H1 (cell line): ENCODE data around the gene HSDL2. TPM values are rescaled to one million over a fixed set of nuclear protein-coding genes. Genes with fewer than 3 reads are reported as not detected.
A peak's percentile ranks its signal among the peaks of the same experiment; 100 is the strongest.

Experiments
- CTCF ChIA-PET: fragments of 300-600 bp; sonication (Branson Sonifier 250); formaldehyde crosslinking; loops from one replicate; lab custom pipeline; 2021; ENCODE audit not compliant: partially characterized antibody; lab: Charles Lee
- POLR2A ChIA-PET: fragments of 300-600 bp; sonication (Branson Sonifier 250); formaldehyde crosslinking; loops from one replicate; lab custom pipeline; 2021; ENCODE audit warnings: inconsistent platforms; ENCODE audit not compliant: partially characterized antibody; lab: Charles Lee
- DNase-seq, 2 experiments: peaks; one replicate each; pipeline versions ENCODE4 v3.0.0 to v3.0.0-alpha.2; 2010 to 2022; ENCODE audit warnings: low spot score in 2 of 2, low read depth in 1 of 2, mixed read lengths in 1 of 2
- FAIRE-seq: peaks from 2 replicates; lab custom pipeline; 2011; peaks lifted over from hg19 to GRCh38; lab: Jason Lieb, UNC
- H2AFZ ChIP-seq: 2 replicates; pipeline ENCODE4 v1.8.1; 2012; ENCODE audit warnings: low read length, inconsistent platforms
- H2AK5ac ChIP-seq: 2 replicates; pipeline ENCODE4 v1.6.1; 2013; ENCODE audit warnings: low read depth, low read length
- H2BK120ac ChIP-seq: replicated peaks from 2 replicates; pipeline ENCODE3; 2013; ENCODE audit warnings: low read depth, low read length, inconsistent platforms
- H2BK12ac ChIP-seq: 2 replicates; pipeline ENCODE4 v1.6.1; 2013; ENCODE audit warnings: low read depth, low read length
- H2BK15ac ChIP-seq: 2 replicates; pipeline ENCODE4 v1.6.1; 2013; ENCODE audit warnings: low read length
- H2BK20ac ChIP-seq: 2 replicates; pipeline ENCODE4 v1.6.1; 2013; ENCODE audit warnings: low read length
- H2BK5ac ChIP-seq: 2 replicates; pipeline ENCODE4 v1.6.1; 2013; ENCODE audit warnings: low read depth, low read length
- H3K14ac ChIP-seq: 2 replicates; pipeline ENCODE4 v1.6.1; 2013; ENCODE audit warnings: inconsistent platforms; ENCODE audit not compliant: insufficient read length
- H3K18ac ChIP-seq: 2 replicates; pipeline ENCODE4 v1.6.1; 2013; ENCODE audit warnings: low read length; ENCODE audit errors: extremely low read depth
- H3K23ac ChIP-seq: 2 replicates; pipeline ENCODE4 v1.6.1; 2013; ENCODE audit warnings: inconsistent platforms; ENCODE audit not compliant: insufficient read length
- H3K23me2 ChIP-seq: 2 replicates; pipeline ENCODE4 v1.6.1; 2013; ENCODE audit warnings: low read depth, low read length
- H3K27ac ChIP-seq: 2 replicates; pipeline ENCODE4 v1.6.1; 2011; ENCODE audit warnings: low read depth, low read length, inconsistent platforms
- H3K27me3 ChIP-seq, 4 experiments: replicated peaks in 1 of 4; 1 replicate in 1 of 4; 2 replicates in 3 of 4; pipeline versions ENCODE4 v1.6.1 to v1.8.1; 2011 to 2013; ENCODE audit warnings: low read length in 3 of 4, mild to moderate bottlenecking in 3 of 4, inconsistent platforms in 2 of 4, mixed read lengths in 2 of 4, moderate library complexity in 1 of 4; ENCODE audit not compliant: control insufficient read depth in 3 of 4, insufficient read depth in 3 of 4; ENCODE audit errors: extremely low read depth in 1 of 4
- H3K36me3 ChIP-seq, 4 experiments: 2 replicates each; pipeline versions ENCODE4 v1.6.1 to v1.8.1; 2011 to 2013; ENCODE audit warnings: mild to moderate bottlenecking in 4 of 4, low read length in 3 of 4, moderate library complexity in 2 of 4, control low read depth in 1 of 4, inconsistent platforms in 1 of 4; ENCODE audit not compliant: insufficient read depth in 4 of 4, control insufficient read depth in 2 of 4
- H3K4ac ChIP-seq: replicated peaks from 2 replicates; pipeline ENCODE3; 2013; ENCODE audit warnings: low read length, low read depth, mixed read lengths, inconsistent platforms; ENCODE audit not compliant: insufficient read length
- H3K4me1 ChIP-seq, 4 experiments: replicated peaks in 1 of 4; 1 replicate in 1 of 4; 2 replicates in 3 of 4; pipeline versions ENCODE4 v1.6.1 to v1.8.1; 2011 to 2013; ENCODE audit warnings: low read length in 3 of 4, inconsistent platforms in 2 of 4, mixed read lengths in 1 of 4; ENCODE audit not compliant: insufficient read depth in 4 of 4, control insufficient read depth in 3 of 4
- H3K4me2 ChIP-seq, 2 experiments: 2 replicates each; pipeline versions ENCODE4 v1.6.1 to v1.8.1; 2011 to 2013; ENCODE audit warnings: low read depth in 2 of 2, low read length in 2 of 2, control low read depth in 1 of 2, inconsistent platforms in 1 of 2, mild to moderate bottlenecking in 1 of 2; ENCODE audit not compliant: insufficient read depth in 1 of 2
- H3K4me3 ChIP-seq, 4 experiments: fragments of 200-600, 300-600 bp in 1 of 4; sonication (generic), shearing (Covaris generic), sonication (Bioruptor Twin) in 1 of 4; 2 replicates each; pipeline versions ENCODE4 v1.5.1 to v1.8.1; 2011 to 2016; ENCODE audit warnings: low read length in 4 of 4, low read depth in 3 of 4, control low read depth in 2 of 4, inconsistent platforms in 2 of 4, mild to moderate bottlenecking in 2 of 4, mixed read lengths in 1 of 4, moderate library complexity in 1 of 4; ENCODE audit not compliant: insufficient read depth in 2 of 4; ENCODE audit errors: extremely low read depth in 1 of 4
- H3K56ac ChIP-seq: replicated peaks from 2 replicates; pipeline ENCODE3; 2013; ENCODE audit warnings: low read depth, mild to moderate bottlenecking, mixed read lengths, low read length, inconsistent platforms; ENCODE audit not compliant: insufficient read length
- H3K79me1 ChIP-seq: 2 replicates; pipeline ENCODE4 v1.6.1; 2013; ENCODE audit warnings: low read depth, low read length, control low read depth
- H3K79me2 ChIP-seq, 2 experiments: 2 replicates each; pipeline versions ENCODE4 v1.6.1 to v1.8.1; 2012 to 2013; ENCODE audit warnings: low read length in 2 of 2, mild to moderate bottlenecking in 2 of 2, inconsistent platforms in 1 of 2; ENCODE audit not compliant: insufficient read depth in 2 of 2, control insufficient read depth in 1 of 2
- H3K9ac ChIP-seq, 4 experiments: replicated peaks in 1 of 4; 1 replicate in 1 of 4; 2 replicates in 3 of 4; pipeline versions ENCODE4 v1.6.1 to v1.8.1; 2011 to 2013; ENCODE audit warnings: low read depth in 3 of 4, low read length in 3 of 4, control low read depth in 2 of 4, mild to moderate bottlenecking in 2 of 4, moderate library complexity in 2 of 4, inconsistent platforms in 1 of 4; ENCODE audit errors: extremely low read depth in 1 of 4
- H3K9me3 ChIP-seq, 2 experiments: 2 replicates each; pipeline versions ENCODE4 v1.6.1 to v1.8.1; 2012 to 2013; ENCODE audit warnings: mild to moderate bottlenecking in 2 of 2, moderate library complexity in 2 of 2, control low read depth in 1 of 2, inconsistent platforms in 1 of 2, low read depth in 1 of 2, low read length in 1 of 2, mixed read lengths in 1 of 2; ENCODE audit not compliant: insufficient read depth in 2 of 2
- H4K20me1 ChIP-seq, 2 experiments: replicated peaks in 1 of 2; 2 replicates each; pipeline versions ENCODE3 to v1.8.1; 2011 to 2013; ENCODE audit warnings: inconsistent platforms in 2 of 2, low read length in 2 of 2, mild to moderate bottlenecking in 1 of 2; ENCODE audit not compliant: insufficient read depth in 2 of 2, control insufficient read depth in 1 of 2
- H4K5ac ChIP-seq: 2 replicates; pipeline ENCODE4 v1.6.1; 2013; ENCODE audit warnings: low read length, low read depth, mixed read lengths, inconsistent platforms; ENCODE audit not compliant: insufficient read length
- H4K8ac ChIP-seq: 2 replicates; pipeline ENCODE4 v1.8.0; 2013; ENCODE audit warnings: mild to moderate bottlenecking, moderate library complexity, low read length, inconsistent platforms; ENCODE audit not compliant: insufficient read depth; ENCODE audit errors: extremely low read depth
- H4K91ac ChIP-seq: replicated peaks from 2 replicates; pipeline ENCODE3; 2013; ENCODE audit warnings: low read length, mixed read lengths, inconsistent platforms; ENCODE audit not compliant: insufficient read length
- BCL11A ChIP-seq, 2 experiments: IDR thresholded peaks; one replicate each; pipeline ENCODE4 v1.6.1; 2011; ENCODE audit warnings: low read depth in 2 of 2, low read length in 2 of 2, mild to moderate bottlenecking in 2 of 2
- CEBPB ChIP-seq: IDR thresholded peaks from 2 replicates; pipeline ENCODE4 v1.6.1; 2012; ENCODE audit warnings: low read depth, low read length
- GABPA ChIP-seq: IDR thresholded peaks from 2 replicates; pipeline ENCODE4 v1.6.1; 2011; ENCODE audit warnings: mild to moderate bottlenecking, low read length, moderate library complexity, borderline replicate concordance; ENCODE audit not compliant: insufficient read depth
- KDM4A ChIP-seq: IDR thresholded peaks from one replicate; pipeline ENCODE4 v1.7.1; 2012; ENCODE audit warnings: low read depth, mild to moderate bottlenecking, moderate library complexity, low read length, inconsistent platforms; ENCODE audit not compliant: severe bottlenecking
- PHF8 ChIP-seq: fragments of 200-600 bp; sonication (generic); conservative IDR thresholded peaks from 2 replicates; pipeline ENCODE4 v1.7.1; 2012; ENCODE audit warnings: low read depth, mild to moderate bottlenecking, inconsistent platforms, low read length, moderate library complexity
- POLR2A ChIP-seq, 2 experiments: IDR thresholded peaks; 1 replicate in 1 of 2; 2 replicates in 1 of 2; pipeline ENCODE4 v1.6.1; 2011; ENCODE audit warnings: low read depth in 2 of 2, low read length in 2 of 2, mild to moderate bottlenecking in 2 of 2; ENCODE audit errors: control extremely low read depth in 1 of 2
- RBBP5 ChIP-seq: IDR thresholded peaks from 2 replicates; pipeline ENCODE4 v1.7.1; 2012; ENCODE audit warnings: low read depth, mild to moderate bottlenecking, inconsistent platforms, low read length, moderate library complexity, borderline replicate concordance
- SIRT6 ChIP-seq: IDR thresholded peaks from one replicate; pipeline ENCODE4 v1.7.1; 2012; ENCODE audit warnings: low read length, inconsistent platforms
- TAF1 ChIP-seq: IDR thresholded peaks from 2 replicates; pipeline ENCODE4 v1.6.1; 2011; ENCODE audit warnings: mild to moderate bottlenecking, low read depth, low read length
- USF2 ChIP-seq: IDR thresholded peaks from 2 replicates; pipeline ENCODE4 v1.6.1; 2011; ENCODE audit warnings: low read length, improper control_type of control experiment
- whole genome bisulfite sequencing, 2 experiments: shearing (Covaris generic) in 1 of 2; methylation state at CpG; one replicate each; pipeline versions ENCODE4 v1.1.6 to v1.1.7; 2013 to 2015; ENCODE audit warnings: low lambda C conversion rate in 2 of 2, mixed read lengths in 2 of 2, inconsistent platforms in 1 of 2, low coverage in 1 of 2, missing lambda C conversion rate in 1 of 2; ENCODE audit not compliant: insufficient replicate concordance in 2 of 2, insufficient coverage in 1 of 2, insufficient read length in 1 of 2; ENCODE audit errors: extremely low coverage in 1 of 2, missing lambda C conversion rate in 1 of 2; 5-methylcytosine and 5-hydroxymethylcytosine counted together
- polyA plus RNA-seq, 7 experiments: library from polyadenylated mRNA; depleted of rRNA in 3 of 7; stranded (reverse) in 5 of 7; unstranded in 2 of 7; fragments of >200 nt in 5 of 7; fragments of 200-250 nt in 2 of 7; gene quantifications; 1 replicate in 5 of 7; 2 replicates in 1 of 7; 4 replicates in 1 of 7; pipeline versions ENCODE4 v1.2.1 to v1.2.3, GENCODE V29; 2011 to 2013; ENCODE audit warnings: missing spikeins in 2 of 7, mixed read lengths in 2 of 7
- total RNA-seq: library from RNA; stranded (reverse); fragmentation: NEBNext Ultra II Directional; extraction: Animal tissue kit (Norgen Biotek cat#: 25700); gene quantifications from 2 replicates; pipeline ENCODE4 v1.2.1, GENCODE V29; 2021

HSDL2 gene
- total and polyA plus RNA-seq, 2 of the 8 experiments (the other 6 are each of a cell fraction or from before 2014, with no cell fraction given): 6.6 to 15.4 TPM

GRCh38 chr9:112486221-112487007 is 106.5 kb downstream of the HSDL2 start, which contains the start of gene KIAA1958:
Gene KIAA1958 (plus strand): TSS chr9:112486827. CDS start chr9:112574081, 87,254 bp downstream.
- no peaks in the 10 kb centered on the region for H3K27me3 ChIP-seq
- DNase-seq: peak; percentile 66 to 83
- peak within 1 kb of the TSS; percentile 94 for H4K5ac ChIP-seq
- H2BK20ac ChIP-seq: no peak within 1 kb of the TSS
- no peak within 1 kb of the TSS for H2AK5ac ChIP-seq
- H3K56ac ChIP-seq: peak within 1 kb of the TSS; percentile 71
- H3K23ac ChIP-seq: no peak within 1 kb of the TSS
- peak within 1 kb of the TSS; percentile 72 to 96 (median 88) for H3K9ac ChIP-seq
- H3K23me2 ChIP-seq: peaks cover 10% of the 10 kb centered on the region
- 2% methylated on average over 35 of the region's 93 CpGs; no CpG with 5 or more reads in 1 of the 2 experiments for WGBS, 2 experiments
- H2AFZ ChIP-seq: peak within 1 kb of the TSS; percentile 99
- H2BK120ac ChIP-seq: no peak within 1 kb of the TSS
- H3K36me3 ChIP-seq: no peaks in the 10 kb centered on the region
- H2BK15ac ChIP-seq: no peak within 1 kb of the TSS
- H4K8ac ChIP-seq: peak within 1 kb of the TSS; percentile 92
- POLR2A ChIA-PET: interaction anchor here (0.6 to 2.4 kb wide), 21 partner anchors 8 to 373 kb away, joined by 3 to 10 read pairs (median 3); partner anchors contain the start of genes INIP and PTBP3
- peaks cover 6 to 10% of the 10 kb centered on the region in 2 experiments for H4K20me1 ChIP-seq
- H3K4me3 ChIP-seq: peak within 1 kb of the TSS; percentile 91 to 97 (median 94)
- H2BK12ac ChIP-seq: no peak within 1 kb of the TSS
- H3K18ac ChIP-seq: peak within 1 kb of the TSS; percentile 84; the same call in 1 of the 2 replicates
- H3K79me2 ChIP-seq: peaks cover 5 to 42% of the 10 kb centered on the region in 2 experiments
- no peaks in the 10 kb centered on the region for H3K9me3 ChIP-seq
- H2BK5ac ChIP-seq: peak within 1 kb of the TSS; percentile 86
- H3K4ac ChIP-seq: peak within 1 kb of the TSS; percentile 30
- H3K4me2 ChIP-seq: peak within 1 kb of the TSS; percentile 88 to 99
- H4K91ac ChIP-seq: peak within 1 kb of the TSS; percentile 91
- H3K79me1 ChIP-seq: peaks cover 3% of the 10 kb centered on the region; the same call in 1 of the 2 replicates
- no peak for FAIRE-seq
- peaks cover 0 to 11% (median 5%) of the 10 kb centered on the region in 4 experiments; a peak in 3 of 7 replicates for H3K4me1 ChIP-seq
- peak within 1 kb of the TSS; percentile 7 for H3K14ac ChIP-seq
- peak within 1 kb of the TSS; percentile 75 for H3K27ac ChIP-seq
- CTCF ChIA-PET: interaction anchor here (1.1 to 1.8 kb wide), 6 partner anchors 10 to 401 kb away, joined by 3 to 6 read pairs (median 4); partner anchors contain the start of gene HSDL2
- TF ChIP-seq CEBPB: no peak
- peak; percentile 88 for TF ChIP-seq TAF1
- no peak for TF ChIP-seq BCL11A (IDR thresholded peaks at IDR 0.05; ENCODE audit: low read depth in 2 of 2, low read length in 2 of 2)
- peak; percentile 92 for TF ChIP-seq KDM4A
- no peak for TF ChIP-seq SIRT6
- peak; percentile 88 for TF ChIP-seq PHF8
- TF ChIP-seq USF2: 0 out of 2 replicates have a peak, but pooled peaks have one; percentile 5
- peak; percentile 81 for TF ChIP-seq RBBP5
- TF ChIP-seq POLR2A (IDR thresholded peaks at IDR 0.05; ENCODE audit: control extremely low read depth in 1 of 2, low read depth in 2 of 2, low read length in 2 of 2): peak; percentile 79 to 97
- peak; percentile 86; the same call in 1 of the 2 replicates for TF ChIP-seq GABPA
